ENCODE data around the gene IL34.
"Not testable (repeated sequence)": the region's sequence is repeated elsewhere in the genome, so short reads cannot be mapped to it uniquely, and the experiment has no call there.

Gene IL34

GRCh38 chr16:70630960-70631745 lies 15.2 kb upstream of the IL34 start:
- DNase-seq, result no peak

GRCh38 chr16:70632273-70632672 lies 14.1 kb upstream of the IL34 start:
- no peak for DNase-seq

- DNase-seq, result not testable (repeated sequence)
These were observed 12.7 kb upstream of the IL34 start for GRCh38 chr16:70633617-70634016.

GRCh38 chr16:70634861-70635260 lies 11.5 kb upstream of the IL34 start:
- DNase-seq, result no peak

- no peak for DNase-seq
These were observed 10.9 kb upstream of the IL34 start for GRCh38 chr16:70635336-70636016.

GRCh38 chr16:70638814-70639792 lies 7.3 kb upstream of the IL34 start:
- DNase-seq, result peak in 6 of 58 donors; percentile 0 to 61 (median 16)

- no peak for DNase-seq
These were observed 3.7 kb upstream of the IL34 start for GRCh38 chr16:70642633-70643032.

- not testable (repeated sequence) for DNase-seq
These were observed 3.1 kb upstream of the IL34 start for GRCh38 chr16:70643264-70643663.

- DNase-seq, result no peak
These were observed 1.4 kb upstream of the IL34 start for GRCh38 chr16:70644763-70645597.

- DNase-seq, result peak in 9 of 58 donors; percentile 13 to 56 (median 38)
These were observed 1.3 kb downstream of the IL34 start for GRCh38 chr16:70647441-70648359.

- DNase-seq, result no peak
These were observed 2.2 kb downstream of the IL34 start for GRCh38 chr16:70648606-70649005.

- DNase-seq, result no peak
These were observed 2.9 kb downstream of the IL34 start for GRCh38 chr16:70649300-70649699.

- no peak for DNase-seq
These were observed 3.9 kb downstream of the IL34 start for GRCh38 chr16:70650216-70650615.

- DNase-seq, result no peak
These were observed 5.2 kb downstream of the IL34 start for GRCh38 chr16:70651524-70651923.

- DNase-seq, result no peak
These were observed 6.0 kb downstream of the IL34 start for GRCh38 chr16:70652322-70652721.

GRCh38 chr16:70653406-70653805 lies 7.0 kb downstream of the IL34 start:
- DNase-seq, result no peak

- peak in 49 of 58 donors; percentile 38 to 84 (median 62) for DNase-seq
These were observed 7.7 kb downstream of the IL34 start for GRCh38 chr16:70653809-70654771.

- no peak for DNase-seq
These were observed 9.8 kb downstream of the IL34 start for GRCh38 chr16:70656065-70656711.

Data from anterior cingulate cortex (tissue), 58 donors.